KBM-7 (cell line): Measurements from ENCODE around the gene COL15A1.
"Not testable (repeated sequence)": the region's sequence is repeated elsewhere in the genome, so short reads cannot be mapped to it uniquely, and the experiment has no call there.

Source experiments
- DNase-seq: peaks from one replicate; pipeline ENCODE4 v3.0.0-alpha.2; 2015
- in situ Hi-C: fragments of 300-500 bp; cut with MboI; formaldehyde crosslinking; loops from 2 replicates; pipeline ENCODE4 v1.14.3; 2020; ENCODE audit warnings: low sequenced_read_pairs, low pct_unique_long_range_greater_than_20kb, mixed read lengths

The COL15A1 gene

DNA sequence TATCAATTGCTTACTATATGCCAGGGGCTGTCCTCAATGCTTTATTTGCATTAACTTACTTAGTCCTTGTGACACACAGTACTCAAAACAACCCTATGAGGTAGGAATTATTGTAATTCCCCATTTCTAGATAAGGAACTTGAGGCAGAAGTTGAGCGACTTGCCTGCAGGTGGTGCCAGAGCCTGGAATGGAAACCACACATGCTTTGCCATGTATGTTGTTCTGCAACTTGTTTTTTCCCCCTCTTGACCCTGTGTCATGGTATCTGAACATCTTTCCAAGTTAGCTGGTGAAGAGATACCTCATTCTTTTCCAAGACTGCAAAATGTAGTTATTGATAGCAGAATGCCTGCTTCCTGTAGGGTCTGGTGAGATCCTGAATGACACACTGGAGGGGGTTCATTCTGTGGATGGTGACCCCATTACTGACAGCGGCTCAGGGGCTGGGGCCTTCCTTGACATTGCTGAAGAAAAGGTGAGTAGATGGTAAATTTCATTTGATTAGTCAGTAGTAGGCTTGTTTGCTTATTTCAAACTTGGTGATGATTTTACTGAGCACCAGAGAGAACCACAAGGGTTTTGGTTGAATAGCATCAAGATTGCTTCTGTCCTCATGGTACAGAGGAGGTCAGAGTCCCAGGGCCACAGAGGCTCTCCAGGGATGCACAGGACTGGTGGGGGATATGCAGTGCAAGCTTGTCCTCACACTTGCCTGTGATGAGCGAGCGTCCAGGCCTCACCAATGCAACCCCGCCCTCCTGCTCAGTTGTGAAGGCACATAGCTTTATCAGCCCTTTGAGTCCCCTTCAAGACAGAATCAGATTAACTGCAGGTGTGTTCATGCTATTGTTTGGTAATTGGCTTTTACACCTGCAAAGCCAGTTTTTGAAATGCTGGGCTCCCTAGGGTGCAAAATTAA is 57.0 kb downstream of the COL15A1 start:
- in situ Hi-C loops, result no loop called here
- peak; percentile 73 for DNase-seq

DNA sequence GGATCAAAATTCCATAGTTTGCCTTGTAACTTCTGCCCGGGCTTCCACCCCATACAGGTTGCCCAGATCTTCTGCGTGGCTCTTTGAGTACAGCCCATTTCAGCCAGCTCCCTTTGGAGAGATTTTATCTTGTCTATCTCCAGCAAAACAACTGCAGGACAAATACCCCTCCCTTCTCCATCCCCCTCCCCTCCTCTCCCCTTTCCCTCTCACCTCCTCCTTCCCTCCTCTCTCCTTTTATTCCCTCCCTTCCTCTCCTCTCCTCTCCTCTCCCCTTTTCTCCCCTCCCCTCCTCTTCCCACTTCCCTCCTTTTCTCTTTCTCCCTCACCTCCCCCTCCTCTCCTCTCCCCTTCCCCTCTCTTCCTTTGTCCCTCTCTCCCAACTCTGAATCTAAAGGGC is 58.2 kb downstream of the COL15A1 start:
- in situ Hi-C loops, result no loop called here
- no peak for DNase-seq

DNA sequence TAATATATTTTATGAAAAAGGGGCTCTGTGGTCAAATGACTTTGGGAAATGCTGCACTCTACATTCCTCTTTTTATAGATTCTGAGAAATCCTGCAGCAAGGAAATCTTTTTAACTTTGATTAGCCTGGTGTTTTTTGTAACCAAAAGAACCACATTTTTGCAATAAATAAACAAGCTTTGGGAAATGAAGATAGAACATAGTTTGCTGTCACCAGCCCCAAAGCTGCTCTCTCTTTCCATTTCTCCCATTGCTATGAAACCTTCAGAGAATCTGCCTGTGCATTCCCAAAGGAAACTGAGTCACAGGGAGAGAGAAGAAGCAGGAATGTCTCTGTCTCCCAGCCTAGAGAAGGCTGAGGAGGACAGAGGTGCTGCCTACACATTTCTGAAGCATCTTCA is 59.0 kb downstream of the COL15A1 start:
- in situ Hi-C loops, result no loop called here
- no peak for DNase-seq

DNA sequence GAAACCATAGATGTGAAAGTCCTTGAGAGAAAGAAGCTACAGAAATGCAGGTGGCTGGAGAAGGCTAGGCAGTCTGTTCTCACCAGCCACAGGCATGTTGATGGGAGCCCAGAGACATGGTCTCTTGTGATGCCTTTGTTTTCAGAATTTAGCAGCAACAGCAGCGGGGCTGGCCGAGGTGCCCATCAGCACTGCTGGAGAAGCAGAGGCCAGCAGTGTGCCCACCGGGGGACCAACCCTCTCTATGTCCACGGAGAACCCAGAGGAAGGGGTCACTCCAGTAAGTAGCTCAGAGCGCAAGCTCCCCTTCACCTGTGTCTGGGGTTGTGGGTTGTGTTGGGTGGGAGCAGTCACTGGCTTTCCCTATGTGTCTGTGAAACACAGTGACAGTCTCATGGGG is 59.6 kb downstream of the COL15A1 start:
- in situ Hi-C loops, result no loop called here
- no peak for DNase-seq

DNA sequence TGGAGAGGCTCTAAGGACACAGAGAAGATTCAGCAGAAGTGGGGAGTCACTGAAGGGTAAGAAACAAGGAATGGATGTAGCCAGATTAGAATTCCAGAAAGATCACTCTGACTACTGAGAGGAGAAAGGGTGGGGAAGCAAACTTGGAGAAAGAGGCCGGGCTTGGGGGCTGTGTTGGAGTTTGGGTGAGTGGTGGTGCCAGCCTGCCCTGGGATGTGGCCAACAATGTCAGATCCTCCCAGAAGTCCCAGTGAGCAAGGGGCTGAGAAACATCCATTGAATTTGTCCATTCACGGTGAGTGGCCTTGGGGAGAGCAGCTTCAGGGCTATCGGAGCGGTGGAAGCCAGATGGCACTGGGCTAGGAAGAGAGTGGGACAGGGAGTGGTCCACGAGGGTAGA is 60.4 kb downstream of the COL15A1 start:
- DNase-seq, result no peak
- in situ Hi-C loops, result no loop called here

DNA sequence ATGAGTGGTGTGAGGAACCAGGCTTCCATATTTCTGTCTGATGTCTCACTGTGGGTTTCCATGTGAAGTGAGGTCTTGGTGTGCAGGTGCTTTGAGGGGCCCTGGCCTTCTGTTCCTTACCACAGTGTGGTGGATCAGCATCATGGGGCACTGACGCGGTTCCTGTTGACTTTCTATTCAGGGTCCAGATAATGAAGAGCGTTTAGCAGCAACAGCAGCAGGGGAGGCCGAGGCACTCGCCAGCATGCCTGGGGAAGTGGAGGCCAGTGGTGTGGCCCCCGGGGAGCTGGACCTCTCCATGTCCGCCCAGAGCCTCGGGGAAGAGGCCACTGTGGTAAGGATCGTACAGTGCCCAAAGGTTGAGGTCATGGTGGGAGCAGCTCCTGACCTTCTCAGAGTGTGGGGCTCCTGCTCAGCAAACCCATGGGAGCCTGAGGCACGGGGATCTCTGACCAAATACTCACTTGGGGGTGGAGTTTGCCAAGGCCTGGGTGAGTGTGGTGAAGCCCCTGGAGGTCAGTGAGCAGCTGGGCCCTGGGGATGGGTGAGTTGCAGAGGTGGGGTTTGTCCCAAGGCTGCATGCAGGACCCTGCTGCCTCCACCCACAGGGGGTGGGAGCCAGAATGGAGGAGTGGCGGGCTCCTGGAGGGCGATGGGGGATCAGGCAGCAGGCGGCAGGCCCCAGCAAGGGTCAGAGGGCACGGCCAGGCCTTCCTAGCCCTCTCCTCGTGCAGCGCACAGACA is 61.2 kb downstream of the COL15A1 start:
- in situ Hi-C loops, result no loop called here
- no peak for DNase-seq

DNA sequence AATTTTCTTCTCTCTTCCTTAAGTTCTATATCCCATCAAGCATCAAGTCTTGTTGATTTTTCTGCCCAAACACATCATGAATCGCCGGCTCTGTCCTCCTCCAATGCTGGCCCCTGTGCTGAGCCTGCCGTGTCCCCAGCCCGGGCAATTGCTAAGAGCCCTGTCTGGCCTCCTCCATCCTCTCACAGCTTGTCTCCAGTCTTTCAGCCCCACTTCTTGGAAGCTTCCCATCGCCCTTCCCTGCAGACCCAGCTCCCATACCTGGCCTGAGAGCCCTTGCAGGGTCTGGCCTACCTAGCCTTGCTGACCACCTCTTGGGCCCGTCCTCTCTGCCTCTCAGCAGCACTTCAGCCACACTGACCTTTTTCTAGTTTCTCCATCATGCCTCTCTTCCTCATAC is 61.9 kb downstream of the COL15A1 start:
- no peak for DNase-seq
- in situ Hi-C loops, result no loop called here

DNA sequence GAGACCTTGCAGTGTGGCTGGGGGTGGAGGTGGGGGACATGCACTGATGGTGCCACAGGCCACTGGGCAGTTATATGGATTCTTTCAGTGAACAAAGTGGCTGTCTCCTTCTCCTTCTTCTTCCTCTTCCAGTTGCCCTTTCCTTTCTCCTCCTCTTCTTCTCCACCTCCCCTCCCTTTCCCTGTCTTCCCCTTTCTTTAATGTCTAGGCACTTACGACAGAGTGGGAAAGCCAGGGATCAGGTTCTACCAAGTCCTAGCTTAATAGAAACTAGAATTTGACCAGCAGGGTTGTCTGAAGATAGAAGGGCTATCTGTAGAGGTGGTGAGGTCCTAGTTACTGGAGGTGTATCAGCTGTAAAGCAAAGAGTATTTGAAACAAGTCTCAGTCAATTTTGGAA is 62.8 kb downstream of the COL15A1 start:
- in situ Hi-C loops, result no loop called here
- no peak for DNase-seq

DNA sequence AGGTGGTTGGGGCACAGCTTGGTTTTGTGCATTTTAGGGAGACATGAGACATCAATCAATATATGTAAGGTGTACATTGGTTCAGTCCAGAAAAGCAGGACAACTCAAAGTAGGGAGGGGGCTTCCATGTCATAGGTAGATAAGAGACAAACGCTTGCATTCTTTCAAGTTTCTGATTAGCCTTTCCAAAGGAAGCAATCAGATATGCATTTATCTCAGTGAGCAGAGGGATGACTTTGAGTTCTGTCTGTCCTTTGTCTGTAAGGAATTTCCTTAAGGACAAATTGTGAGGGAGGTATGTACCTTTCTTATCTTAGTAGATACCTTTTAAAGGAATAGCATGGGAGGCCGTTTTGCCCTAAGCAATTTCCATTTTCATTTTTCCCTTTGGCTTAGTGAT is 63.3 kb downstream of the COL15A1 start:
- in situ Hi-C loops, result no loop called here
- DNase-seq, result no peak

DNA sequence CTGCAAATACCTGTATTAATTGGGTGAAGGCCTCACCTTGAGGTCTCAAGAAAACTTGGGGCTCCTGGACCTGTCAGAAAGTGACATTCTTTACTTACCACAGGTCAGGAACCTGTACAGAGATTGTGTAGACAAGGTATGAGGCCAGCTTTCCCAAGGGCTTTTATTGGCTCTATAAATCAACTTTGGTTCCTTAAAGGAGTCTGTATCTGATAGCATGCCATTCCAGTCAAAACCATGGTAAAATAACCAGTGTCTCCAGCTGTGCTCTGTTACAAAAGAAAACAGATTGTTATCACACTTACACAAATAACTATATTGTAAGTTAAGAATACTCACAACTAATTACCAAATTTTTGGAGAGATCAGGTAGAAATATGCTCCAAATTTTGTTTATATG is 64.5 kb downstream of the COL15A1 start:
- in situ Hi-C loops, result no loop called here
- no peak for DNase-seq

DNA sequence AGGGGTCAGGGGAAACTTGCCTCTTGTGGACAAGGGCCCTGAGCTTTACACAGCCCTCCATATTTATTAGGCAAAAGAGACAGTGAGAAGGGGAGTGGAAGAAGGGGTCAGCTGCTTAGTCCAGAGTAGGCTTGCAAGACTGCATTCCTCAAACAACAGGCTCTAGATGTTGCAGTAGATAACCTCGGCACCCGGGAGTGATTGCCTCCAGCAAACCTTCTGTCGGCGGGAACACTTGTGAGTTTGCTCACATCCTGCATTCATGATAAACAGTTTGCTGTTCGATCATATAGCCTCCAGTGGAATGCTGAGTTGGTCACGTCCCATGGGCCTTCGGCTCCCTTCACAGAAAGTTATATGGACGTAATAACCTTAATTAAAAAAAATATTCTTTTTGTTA is 66.7 kb downstream of the COL15A1 start:
- in situ Hi-C loops, DNase-seq: not testable (repeated sequence)

DNA sequence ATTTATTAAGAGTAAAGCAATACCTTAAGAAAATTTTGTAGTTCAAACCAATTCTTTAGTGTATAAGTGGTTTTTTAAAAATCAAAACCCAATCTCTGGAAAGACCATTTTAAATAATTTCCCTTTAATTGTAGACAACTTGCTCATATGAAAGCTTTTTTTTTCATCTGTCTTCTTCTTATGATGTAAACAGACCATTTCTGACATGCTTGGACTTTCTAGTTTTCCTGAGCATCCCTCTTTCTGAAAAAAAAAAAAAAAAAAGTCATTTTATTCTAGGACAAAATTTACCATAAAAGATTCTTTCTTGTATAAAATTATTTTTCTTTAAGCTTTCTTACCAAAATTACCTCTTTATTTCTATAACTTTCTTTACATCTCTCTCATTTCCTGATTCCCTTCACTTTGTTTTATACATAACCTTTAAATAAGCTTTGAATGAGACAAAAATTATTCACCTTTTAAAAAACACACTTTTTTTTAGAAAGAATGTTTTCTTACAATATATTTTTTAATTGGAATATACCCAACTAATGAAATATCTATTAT is 67.5 kb downstream of the COL15A1 start:
- peak; percentile 55 for DNase-seq
- in situ Hi-C loops, result no loop called here

DNA sequence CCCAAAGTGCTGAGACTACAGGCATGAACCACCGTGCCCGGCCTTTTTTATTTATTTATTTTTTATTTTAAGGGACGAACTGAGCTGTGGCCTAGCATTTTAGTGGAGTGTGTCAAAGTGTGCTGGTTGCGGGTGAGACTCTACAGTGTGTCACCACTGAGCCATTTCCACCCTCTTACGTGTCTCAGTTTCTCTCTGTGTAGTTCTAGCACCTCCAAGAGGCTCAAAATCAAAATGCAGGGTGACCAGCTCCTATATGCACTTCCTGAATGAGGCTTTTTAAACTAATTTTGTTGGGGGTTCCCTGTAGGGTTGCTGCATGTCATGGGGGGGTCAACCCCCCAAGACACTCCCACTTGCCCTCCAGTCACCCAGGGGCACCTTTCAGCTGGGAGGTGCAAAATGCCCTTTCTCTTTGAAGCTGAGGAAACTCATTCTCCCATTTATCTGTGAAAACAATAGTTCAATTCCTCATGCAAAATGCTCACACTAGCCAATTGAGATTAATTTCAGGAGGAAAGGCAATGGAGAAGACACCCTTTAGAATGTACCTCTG is 69.3 kb downstream of the COL15A1 start:
- in situ Hi-C loops, result no loop called here
- DNase-seq, result no peak

DNA sequence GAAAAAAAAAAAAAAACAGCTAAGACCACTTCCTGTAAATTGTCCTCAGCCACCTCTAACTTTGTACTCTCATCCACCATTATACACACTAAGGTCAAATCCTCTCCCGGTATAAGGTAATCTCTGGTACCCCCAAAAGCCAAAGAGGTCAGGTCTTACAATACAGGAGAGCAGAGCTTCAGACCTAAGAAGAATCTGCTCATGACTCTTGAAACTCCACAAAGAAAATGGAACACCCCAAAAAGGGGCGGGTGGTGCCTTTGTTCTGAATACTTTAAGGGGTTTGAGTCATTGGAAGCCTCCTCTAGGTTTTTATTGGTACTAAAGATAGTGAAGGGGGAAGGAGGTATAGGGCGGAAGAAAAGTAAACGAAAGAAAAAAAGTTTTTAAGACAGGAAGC is 69.8 kb downstream of the COL15A1 start:
- in situ Hi-C loops, result no loop called here
- DNase-seq, result no peak

DNA sequence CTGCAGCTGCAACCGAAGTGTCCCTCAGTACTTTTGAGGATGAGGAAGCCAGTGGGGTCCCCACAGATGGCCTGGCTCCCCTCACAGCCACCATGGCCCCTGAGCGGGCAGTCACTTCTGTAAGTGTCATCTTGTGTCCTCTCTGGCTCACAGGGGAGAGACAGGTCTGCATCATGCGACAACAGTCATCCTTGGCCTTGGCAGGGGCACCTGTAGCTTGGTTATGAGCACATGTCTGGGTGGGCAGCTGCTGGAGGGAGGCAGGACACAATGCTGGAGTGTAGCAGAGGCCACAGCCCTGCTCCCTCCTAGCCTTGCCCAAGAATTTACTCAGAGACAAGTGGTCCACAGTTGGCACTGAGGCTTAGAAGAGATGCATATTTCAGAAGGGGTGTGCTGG is 71.7 kb downstream of the COL15A1 start:
- no peak for DNase-seq
- in situ Hi-C loops, result no loop called here

DNA sequence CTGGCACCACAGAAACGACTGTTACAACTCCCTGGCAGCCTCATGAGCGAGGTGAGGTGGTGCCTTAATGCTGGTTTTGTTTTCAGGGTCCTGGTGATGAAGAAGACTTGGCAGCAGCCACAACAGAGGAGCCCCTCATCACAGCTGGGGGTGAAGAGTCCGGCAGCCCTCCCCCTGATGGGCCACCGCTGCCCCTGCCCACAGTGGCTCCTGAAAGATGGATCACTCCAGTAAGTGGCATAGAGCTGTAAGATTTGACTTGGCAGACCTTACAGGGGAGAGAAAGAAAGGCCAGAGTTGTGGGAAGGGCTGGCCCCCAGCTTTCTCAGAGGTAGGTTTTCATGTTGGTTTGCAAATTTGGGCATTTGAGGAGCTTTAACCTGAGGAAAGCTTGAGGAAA is 72.2 kb downstream of the COL15A1 start:
- no peak for DNase-seq
- in situ Hi-C loops, result no loop called here

DNA sequence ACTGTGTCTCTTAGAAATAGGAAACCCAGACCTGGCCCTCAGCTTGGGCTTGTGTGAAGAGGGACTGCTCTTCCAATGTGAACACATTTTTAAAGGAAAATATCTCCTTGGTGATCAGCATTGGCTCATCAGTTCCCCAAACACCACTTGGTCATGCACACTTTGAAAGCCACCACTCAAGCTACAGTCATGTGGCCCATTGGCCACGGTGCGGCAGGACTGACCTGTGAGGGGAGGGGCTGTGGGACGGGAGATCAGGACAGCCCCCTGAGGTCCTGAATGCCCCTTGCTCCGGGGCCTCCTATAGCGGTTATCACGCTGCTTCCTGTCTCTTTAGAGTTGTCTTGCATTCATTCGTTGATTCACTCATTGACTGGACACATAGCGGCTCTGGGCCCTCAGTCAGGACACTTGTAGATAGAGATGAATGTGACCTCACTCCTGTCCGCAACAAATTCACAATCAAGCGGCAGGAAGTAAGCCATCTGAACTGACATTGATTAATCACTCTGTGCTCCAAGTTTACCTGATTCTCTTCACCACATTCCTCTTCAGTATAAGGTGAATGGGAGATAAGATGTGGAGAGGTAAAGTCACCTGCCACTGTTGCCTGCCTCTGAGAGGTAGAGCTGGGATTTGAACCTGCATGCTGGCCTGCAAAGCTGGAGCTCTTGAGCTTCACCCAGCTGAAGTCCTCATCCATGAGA is 73.1 kb downstream of the COL15A1 start:
- DNase-seq, result no peak
- in situ Hi-C loops, result no loop called here

DNA sequence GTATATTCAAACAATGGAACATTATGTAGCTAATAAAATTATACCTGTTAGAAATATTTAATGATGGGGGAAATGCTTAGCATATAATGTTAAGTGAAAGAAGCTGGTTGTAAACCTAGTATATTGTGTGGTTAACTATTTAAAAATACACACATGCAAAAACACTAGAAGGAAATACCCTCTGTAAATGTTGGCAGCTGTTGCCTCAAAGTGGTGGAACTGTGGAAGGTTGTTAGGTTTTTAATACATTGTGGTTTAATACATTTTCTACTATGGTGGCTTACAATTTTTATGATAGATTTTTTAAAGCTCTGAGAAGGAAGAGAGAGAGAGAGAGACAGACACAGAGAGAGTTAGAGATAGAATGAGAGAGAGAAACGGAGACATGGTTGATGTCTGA is 74.9 kb downstream of the COL15A1 start:
- no peak for DNase-seq
- in situ Hi-C loops, result no loop called here

DNA sequence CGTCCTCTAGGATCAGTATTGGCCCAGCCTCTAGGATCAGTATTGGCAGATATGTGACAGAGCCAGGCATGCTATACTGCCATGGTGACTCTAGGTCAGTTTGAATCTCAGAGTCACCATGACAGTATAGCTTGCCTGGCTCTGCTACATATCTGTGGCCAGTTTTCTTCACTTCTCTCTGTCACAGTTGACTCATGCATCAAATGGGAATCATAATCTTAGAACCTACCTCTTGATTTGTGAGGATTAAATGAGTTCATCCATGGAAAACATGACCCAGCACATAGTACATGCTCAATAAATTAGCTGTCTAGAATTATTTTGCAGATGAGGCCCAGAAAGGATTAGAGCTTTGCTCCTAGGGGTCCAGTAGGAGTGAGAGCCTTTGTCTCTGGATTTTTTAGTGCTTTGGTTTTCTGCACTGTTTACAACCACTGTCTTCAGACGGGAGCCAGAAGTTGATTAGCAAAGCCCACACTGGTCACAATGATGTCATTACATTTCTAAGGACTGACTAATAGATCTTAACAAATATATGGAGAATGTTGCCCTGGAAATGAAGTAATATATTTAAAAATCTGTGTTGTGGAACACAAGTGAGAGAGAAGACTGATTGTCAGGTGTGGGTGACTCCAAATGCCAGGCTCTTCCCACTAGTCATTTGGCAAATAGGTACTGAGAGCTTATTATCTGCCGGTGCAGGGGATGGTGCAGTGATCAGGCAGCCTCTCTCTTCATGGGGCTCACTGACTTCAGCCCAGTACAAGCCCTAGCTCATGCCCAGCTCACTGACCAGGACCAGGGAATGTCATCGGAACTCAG is 76.0 kb downstream of the COL15A1 start:
- in situ Hi-C loops, result no loop called here
- DNase-seq, result no peak
